HG03575 (cell line): ENCODE measurements around the gene RITA1.
"Not testable (repeated sequence)": the region's sequence is repeated elsewhere in the genome, so short reads cannot be mapped to it uniquely, and the experiment has no call there.

ENCODE experiments used
- ATAC-seq: cut with Tn5 transposase; IDR thresholded peaks from one replicate; pipeline ENCODE4 v1.9.1; 2021; ENCODE audit not compliant: unreplicated experiment, insufficient number of reproducible peaks, low FRiP score; ENCODE audit errors: extremely low read depth

The RITA1 gene, protein sequence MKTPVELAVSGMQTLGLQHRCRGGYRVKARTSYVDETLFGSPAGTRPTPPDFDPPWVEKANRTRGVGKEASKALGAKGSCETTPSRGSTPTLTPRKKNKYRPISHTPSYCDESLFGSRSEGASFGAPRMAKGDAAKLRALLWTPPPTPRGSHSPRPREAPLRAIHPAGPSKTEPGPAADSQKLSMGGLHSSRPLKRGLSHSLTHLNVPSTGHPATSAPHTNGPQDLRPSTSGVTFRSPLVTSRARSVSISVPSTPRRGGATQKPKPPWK

DNA sequence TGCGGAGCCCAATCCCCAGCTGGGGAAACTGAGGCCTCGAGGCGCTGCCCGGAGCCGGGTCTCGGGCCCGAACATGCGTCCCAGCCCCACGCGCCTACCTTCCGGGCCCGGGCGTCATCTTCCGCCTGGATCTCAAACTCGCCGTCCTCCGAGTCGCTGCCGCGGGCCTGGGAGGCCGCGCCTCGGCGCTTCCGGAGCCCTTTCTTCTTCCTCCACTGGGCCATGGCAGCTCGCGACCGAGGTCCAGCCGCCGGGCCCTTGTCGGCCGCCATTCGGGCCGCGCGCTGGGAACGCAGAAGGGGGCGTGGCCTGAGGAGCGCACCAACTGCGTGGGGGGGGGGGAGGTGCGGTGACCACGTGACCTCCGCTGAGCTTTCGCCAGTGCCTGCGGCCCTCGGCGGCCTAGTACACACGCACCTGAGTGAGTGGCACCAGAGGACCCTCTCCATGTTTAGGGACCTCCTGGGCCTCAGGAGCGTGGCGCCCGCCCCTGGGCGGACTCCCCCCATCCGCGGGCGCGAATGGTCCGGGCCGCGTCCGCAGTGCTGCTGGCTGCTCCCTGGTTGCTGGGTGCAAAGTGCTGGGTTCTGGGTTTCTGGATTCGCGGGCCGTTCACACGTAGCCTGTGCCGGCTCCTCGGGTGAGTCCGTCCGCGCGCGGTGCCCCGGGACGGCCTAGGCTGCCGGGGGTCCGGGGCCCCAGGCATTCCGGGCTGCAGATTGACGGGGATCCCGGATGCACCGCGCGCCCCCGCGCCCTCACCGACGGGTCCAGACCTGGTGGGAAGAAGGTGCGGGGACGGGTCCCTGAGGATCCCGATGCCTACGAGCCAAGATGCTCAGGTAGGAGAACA is at the start of gene RITA1, which contains the start of gene DDX54:
RITA1 (plus strand) TSS at position 542 of the 853 bp plus-strand sequence. CDS start 1,026 bp downstream, outside the sequence.
DDX54 (minus strand) TSS at position 299 of the 853 bp plus-strand sequence; CDS start at position 272, 27 bp downstream.
- no peak for ATAC-seq

DNA sequence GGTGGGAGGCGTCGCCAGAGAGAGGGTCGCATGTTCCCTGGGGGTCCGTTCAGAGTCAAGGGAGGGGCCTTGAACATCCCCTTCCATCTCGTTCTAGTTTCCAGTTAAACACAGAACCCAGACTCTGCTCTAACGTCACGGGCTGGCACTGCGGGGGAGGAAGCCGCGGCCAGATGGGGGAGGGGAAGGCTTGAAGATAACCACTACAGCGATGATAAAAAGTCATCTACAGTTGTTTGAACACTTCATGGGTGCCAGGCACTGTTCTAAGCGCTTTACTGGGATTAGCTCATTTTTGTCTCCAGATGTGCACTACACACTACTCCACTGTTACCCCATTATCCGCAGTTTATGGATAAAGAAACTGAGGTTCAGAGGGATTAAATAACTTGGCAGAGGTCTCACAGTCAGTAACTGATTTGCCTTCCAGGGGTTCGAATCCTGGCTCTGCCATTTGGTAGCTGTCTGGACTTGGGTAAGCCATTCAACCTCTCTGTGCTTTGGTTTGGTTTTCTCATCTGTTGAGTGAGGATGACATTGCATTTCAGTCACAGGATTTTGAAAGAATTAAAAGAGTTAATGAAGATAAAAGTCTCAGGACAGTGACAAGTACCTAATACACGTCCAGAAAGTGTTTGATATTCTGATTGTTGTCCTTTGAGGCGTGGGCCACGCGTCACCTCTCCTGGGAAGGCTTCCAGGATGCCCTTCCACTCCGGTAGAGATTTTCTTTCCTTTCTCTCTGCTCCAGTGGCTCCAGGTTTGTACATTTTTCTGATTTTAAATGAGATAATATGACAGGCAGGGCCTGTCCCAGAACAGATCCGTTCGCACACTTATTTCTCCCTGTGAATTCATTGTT is 49.2 kb upstream of the RITA1 start:
- ATAC-seq: no peak

DNA sequence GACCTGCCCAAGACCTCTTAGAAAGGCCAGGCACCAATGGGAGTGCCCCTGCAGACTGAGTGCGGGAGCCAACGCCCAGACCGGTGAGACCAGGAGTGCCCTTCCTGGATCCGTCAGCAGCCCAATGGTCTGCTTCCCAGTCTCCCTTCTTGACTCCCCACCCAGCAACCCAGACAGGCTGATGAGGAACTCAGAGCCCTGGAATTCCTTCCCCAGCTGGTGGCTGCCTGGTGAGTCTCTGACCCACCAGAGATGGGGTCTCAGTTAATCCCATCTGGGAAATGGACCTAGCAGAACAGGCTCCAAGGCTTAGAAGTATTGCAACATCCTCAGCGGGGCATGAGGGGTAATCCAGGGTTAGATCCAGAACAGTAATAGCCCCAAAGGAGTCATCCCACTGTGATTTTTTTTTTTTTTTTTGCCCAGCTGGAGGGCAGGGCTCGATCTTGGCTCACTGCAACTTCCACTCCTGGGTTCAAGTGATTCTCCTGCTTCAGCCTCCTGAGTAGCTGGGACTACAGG is 48.5 kb upstream of the RITA1 start:
- no peak for ATAC-seq

DNA sequence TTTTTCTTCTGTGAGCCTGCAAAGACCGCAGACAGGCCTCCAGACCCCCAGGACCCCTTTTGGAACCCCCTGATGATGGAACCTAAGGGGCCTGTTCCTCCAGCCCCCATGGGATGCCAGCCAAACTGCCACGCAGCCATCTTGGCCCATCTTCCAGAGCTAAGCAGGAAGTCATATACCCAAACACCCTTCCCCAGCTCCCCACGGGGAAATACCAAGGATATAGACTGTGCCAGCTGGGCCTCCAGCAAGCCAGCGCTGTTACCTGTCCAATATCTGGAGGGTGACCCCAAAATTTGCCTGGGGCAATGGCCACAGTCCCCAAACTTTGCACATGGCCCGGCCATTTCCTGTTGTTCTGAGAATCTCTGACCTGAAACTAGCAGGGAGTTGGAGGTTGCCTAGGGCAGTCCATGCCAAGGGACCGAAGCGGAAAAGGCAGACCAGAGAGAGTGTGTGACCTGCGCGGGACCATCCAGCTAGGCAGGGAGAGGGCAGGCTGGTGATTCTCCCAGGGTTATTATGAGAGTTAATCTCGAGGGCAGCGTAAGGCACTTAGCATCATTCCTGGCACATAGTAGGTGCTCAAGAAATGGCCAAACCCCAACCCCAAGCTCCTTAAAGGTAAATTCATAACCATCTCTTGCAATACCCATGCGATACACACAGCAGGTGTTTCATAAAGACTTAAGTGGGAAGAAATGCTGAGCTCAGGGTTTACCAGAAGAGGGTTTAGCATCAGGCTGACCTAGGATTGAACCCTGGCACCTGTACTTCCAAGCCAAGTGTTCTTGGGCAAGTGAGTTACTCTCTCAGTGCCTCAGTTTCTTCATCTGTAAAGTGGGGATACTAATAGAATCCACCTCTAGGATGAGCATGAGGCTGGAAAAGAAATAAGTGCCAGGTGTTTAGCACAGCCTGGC is 47.4 kb upstream of the RITA1 start:
- no peak for ATAC-seq

DNA sequence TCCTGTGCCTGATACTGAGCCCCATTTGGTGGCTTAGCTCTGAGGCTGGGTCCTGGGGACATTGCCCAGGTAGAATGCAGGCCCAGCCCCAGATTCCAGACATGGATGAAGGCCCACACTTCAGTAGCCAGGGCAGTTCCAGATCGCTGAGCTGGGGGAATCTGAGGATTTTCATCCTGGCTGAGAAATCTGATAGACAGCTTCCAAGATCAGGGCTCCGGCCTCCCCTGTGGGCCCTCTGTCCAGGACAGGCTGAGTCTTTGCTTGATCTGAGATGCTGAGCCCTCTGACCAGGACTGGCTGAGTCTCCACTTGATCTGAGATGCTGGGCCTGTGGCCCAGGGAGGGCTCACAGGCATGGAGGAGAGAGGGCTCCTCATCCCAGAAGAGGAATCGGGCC is 46.7 kb upstream of the RITA1 start:
- no peak for ATAC-seq

DNA sequence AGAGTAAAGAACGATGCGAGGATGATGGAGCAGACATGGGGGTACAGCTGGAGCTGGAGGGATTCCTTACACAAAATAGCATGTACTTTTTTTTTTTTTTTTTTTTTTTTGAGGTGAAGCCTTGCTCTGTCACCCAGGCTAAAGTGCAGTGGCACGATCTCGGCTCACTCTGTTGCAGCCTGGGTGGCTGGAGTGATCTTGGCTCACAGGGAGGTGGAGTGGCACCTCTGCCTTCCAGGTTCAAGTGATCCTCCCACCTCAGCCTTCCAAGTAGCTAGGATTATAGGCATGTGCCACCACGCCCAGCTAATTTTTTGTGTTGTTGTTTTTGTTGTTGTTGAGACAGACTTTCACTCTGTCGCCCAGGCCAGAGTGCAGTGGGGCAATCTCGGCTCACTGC is 44.8 kb upstream of the RITA1 start:
- ATAC-seq: no peak

DNA sequence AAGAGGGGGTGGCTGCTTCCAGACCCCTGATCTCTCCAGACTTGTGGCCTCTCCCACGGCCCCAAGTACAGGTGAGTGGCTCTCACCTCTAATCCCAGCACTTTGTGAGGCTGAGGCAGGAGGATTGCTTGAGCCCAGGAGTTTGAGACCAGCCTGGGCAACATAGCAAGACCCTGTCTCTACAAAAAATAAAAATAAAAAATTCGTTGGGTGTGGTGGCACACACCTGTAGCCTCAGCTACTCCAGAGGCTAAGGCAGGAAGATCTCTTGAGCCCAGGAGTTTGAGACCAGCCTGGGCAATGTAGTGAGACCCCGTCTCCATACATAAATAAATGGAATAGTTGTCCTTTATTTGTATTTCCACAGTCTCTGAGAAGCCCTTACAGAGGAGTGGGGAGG is 43.8 kb upstream of the RITA1 start:
- ATAC-seq: not testable (repeated sequence)

DNA sequence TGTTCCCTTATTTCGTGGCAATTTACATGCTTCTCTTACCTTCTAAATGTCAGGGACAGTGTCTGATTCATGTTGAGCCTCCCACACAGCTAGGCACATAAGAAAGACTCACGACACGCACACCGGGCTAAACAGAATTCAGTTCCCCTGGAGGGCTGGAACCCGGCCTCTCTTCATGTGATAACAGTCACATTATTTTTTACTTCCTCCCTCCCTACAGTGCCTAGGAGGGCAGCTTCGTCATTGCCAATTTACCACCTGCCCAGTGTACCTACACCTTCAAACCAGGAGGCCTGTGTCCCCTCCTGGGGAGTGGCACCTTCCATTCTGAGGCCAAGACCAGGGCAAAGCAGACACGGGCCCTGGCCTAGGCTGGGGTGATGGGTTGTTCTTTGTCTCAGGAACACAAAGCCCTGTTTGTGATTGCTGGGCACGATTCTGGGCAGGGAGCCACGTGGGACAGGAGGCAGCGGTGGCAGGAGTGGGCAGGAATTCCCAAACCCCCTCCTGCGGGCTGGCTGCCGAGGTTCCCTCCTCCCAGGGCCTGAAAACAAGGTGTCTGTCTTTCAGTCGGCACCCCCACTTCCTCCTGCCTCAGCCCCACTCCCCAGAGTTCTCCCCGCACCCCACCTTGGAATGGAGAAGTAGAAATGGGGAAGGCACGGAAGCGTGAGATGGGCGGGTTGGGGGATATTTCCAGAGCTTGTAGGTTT is 43.2 kb upstream of the RITA1 start:
- ATAC-seq: no peak

DNA sequence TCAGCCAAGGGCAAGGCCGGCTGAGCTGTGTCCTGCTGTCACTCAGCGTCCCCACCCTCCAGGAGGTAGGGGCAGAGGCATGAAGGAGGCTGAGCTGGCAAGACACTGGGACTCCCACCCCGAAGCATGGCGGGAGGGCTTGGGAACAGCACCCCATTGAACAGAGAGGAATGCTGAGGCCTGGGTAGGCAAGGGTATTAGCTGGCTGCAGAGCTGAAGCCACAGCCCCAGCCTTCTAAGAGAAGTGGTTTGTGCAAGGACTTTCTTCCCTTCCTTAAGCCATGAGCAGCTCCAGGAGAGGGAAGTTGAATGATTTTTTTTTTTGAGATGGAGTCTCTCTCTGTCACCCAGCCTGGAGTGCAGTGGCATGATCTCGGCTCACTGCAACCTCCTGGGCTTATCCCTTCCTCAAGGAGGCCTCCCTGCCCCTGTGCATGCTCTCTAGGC is 42.6 kb upstream of the RITA1 start:
- ATAC-seq: no peak

DNA sequence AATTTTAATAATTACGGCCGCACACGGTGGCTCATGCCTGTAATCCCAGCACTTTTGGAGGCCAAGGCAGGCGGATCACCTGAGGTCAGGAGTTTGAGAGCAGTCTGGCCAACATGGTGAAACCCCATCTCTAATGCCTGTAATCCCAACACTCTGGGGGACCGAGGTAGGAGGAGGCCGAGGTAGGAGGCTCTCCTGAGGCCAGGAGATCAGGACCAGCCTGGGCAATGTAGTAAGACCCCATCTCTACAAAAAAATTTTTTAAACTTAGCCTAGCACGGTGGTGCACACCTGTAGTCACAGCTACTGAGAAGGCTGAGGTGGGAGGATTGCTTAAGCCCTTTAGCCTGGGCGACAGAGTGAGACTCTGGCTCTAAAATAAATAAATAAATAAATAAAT is 41.6 kb upstream of the RITA1 start:
- no peak for ATAC-seq

DNA sequence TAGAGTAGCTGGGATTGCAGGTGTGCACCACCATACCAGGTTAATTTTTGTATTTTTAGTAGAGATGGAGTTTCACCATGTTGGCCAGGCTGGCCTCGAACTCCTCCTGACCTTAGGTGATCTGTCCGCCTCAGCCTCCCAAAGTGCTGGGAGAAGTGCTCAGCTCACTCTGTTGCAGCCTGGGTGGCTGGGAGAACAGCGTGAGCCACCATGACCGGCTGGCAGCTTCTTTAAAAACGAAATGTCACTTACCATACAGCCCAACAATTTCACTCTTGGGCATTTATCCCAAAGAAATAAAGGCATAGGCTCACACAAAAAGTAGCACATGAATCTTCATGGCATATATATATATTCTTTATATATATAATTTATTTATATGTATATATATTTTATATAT is 40.7 kb upstream of the RITA1 start:
- no peak for ATAC-seq

DNA sequence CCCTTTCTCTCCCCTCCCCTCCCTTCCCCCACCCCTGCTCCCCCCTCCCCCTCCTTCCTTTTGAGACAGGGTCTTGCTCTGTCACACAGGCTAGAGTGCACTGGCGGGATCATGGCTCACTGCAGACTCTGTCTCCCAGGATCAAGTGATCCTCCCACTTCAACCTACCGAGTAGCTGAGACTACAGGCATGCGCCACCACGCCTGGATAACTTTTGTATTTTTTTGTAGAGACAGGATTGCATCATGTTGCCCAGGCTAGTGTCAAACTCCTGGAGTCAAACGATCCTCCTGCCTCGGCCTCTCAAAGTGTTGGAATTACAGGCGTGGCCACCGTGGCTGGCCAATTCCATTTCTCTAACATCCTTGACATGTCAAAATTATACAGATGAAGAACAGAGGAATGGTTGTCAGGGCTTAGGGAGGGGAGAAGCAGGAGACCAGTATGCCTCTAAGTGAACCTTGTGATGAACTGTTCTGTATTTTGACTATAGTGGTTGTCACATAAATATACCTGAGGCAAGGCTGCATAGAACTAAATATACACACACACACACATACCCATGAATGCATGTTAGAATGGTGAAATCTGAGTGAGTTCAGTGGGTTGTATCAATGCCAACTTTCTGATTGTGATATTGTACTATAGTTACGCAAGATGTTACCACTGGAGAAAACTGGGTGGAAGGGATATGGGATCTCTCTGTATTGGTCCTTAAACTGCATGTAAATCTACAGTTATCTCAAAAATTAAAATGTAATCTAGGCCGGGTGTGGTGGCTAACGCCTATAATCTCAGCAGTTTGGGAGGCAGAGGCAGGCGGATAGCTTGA is 39.6 kb upstream of the RITA1 start:
- no peak for ATAC-seq

DNA sequence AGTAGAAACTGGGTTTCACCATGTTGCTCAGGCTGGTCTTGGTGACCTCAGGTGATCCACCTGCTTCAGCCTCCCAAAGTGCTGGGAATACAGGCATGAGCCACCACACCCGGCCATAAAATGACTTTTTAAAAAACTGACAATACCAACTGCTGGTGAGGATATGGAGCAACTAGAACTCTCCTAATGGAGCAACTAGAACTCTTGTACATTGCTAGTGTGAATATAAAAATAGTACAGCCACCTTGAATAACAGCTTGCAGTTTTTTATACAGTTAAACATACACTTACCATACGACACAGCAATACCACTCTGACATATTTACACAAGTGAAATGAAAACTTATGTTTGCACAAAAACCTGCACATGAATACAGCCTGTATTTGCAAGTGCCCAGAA is 38.5 kb upstream of the RITA1 start:
- no peak for ATAC-seq

DNA sequence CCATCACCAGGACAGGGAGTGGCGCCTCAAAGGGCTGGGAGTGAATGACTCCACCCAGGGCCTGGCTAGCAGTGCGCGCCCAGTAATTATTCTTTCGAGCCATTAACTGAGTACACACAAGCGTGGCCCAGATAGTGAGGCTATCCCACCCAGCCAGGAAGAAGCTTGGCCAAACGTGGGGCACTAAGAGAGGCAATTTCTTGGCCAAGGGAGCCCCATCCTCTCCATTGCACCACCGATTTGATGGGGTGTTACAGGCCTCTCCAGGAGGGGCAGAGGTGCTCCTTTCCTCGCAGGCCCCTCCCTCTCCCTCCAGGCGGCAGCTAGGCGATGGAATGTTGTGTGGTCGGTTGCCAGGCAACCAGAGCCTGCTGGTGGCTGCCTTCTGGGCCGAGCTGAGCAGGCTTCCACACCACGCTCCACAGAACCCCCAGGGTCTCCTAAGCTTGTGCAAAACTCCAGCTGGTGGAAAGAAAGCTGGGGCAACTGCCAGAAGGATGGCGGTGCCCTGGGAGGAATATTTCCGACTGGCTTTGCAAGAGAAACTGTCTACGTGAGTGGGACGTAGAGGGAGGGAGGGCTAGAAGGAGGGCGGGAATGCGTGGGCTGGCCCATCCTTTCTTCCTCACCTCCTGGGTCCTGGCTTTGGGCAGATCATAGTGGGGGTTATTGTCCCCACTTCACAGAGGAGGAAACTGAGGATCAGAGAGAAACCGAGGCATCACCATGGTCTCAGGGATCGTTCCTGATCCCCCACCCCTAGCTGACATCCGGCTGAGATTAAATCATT is 36.0 kb upstream of the RITA1 start, which contains the start of gene CFAP73:
CFAP73 (plus strand) TSS at position 364 of the 790 bp plus-strand sequence; CDS start at position 498, 134 bp downstream.
- ATAC-seq: no peak

DNA sequence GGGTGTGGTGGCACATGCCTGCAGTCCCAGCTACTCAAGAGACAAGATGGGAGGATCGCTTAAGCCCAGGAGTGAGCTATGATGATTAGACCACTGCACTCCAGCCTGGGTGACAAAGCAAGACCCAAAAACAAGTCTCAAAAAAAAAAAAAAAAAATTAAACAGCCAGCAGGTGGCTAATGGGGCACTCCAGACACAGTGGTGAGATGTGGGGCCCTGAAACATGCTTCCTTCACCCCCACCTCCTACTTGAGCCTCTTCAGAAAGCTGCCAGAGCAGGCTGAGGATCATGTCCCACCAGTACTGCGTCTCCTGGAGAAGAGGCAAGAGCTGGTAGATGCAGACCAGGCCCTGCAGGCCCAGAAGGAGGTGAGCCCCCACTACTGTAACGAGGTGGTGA is 33.9 kb upstream of the RITA1 start:
- ATAC-seq: no peak
